Mesendoderm (in vitro differentiated cells): ENCODE results near the gene TPP1.

ENCODE experiments used
- DNase-seq: peaks from one replicate; pipeline ENCODE4 v3.0.0; 2013
- H2AK5ac ChIP-seq: 2 replicates; pipeline ENCODE4 v1.6.1; 2013; ENCODE audit warnings: low read length, inconsistent platforms
- H2BK120ac ChIP-seq: 2 replicates; pipeline ENCODE4 v1.6.1; 2013; ENCODE audit warnings: low read depth, mild to moderate bottlenecking, low read length, moderate library complexity, mixed read lengths
- H2BK15ac ChIP-seq: replicated peaks from 2 replicates; pipeline ENCODE4 v1.6.1; 2013; ENCODE audit warnings: low read depth, mild to moderate bottlenecking, moderate library complexity
- H2BK5ac ChIP-seq: 2 replicates; pipeline ENCODE4 v1.6.1; 2013; ENCODE audit warnings: low read length, inconsistent platforms
- H3K18ac ChIP-seq: 2 replicates; pipeline ENCODE4 v1.6.1; 2013; ENCODE audit warnings: mild to moderate bottlenecking, low read length, mixed read lengths
- H3K23ac ChIP-seq: one replicate; pipeline ENCODE4 v1.6.1; 2013; ENCODE audit warnings: low read length
- H3K27ac ChIP-seq: 2 replicates; pipeline ENCODE4 v1.5.1; 2013; ENCODE audit warnings: low read depth, mild to moderate bottlenecking, inconsistent platforms, low read length, moderate library complexity
- H3K27me3 ChIP-seq: 2 replicates; pipeline ENCODE4 v1.6.1; 2013; ENCODE audit warnings: low read length, control low read depth, mild to moderate bottlenecking, inconsistent platforms; ENCODE audit not compliant: insufficient read depth, poor library complexity
- H3K36me3 ChIP-seq: 2 replicates; pipeline ENCODE4 v1.6.1; 2013; ENCODE audit warnings: low read length, inconsistent platforms; ENCODE audit not compliant: control insufficient read depth, insufficient read depth
- H3K4ac ChIP-seq: one replicate; pipeline ENCODE4 v1.6.1; 2013; ENCODE audit warnings: low read depth, mild to moderate bottlenecking, low read length, moderate library complexity
- H3K4me1 ChIP-seq: 2 replicates; pipeline ENCODE4 v1.6.1; 2013; ENCODE audit warnings: low read depth, low read length, inconsistent platforms; ENCODE audit not compliant: control insufficient read depth
- H3K4me2 ChIP-seq: 2 replicates; pipeline ENCODE4 v1.6.1; 2013; ENCODE audit warnings: low read length
- H3K4me3 ChIP-seq: 2 replicates; pipeline ENCODE4 v1.5.1; 2013; ENCODE audit warnings: mild to moderate bottlenecking, low read length
- H3K56ac ChIP-seq: one replicate; pipeline ENCODE4 v1.6.1; 2013; ENCODE audit warnings: low read length
- H3K79me1 ChIP-seq: 2 replicates; pipeline ENCODE4 v1.6.1; 2013; ENCODE audit warnings: low read length, inconsistent platforms
- H3K79me2 ChIP-seq: 2 replicates; pipeline ENCODE4 v1.6.1; 2013; ENCODE audit warnings: mild to moderate bottlenecking, low read length; ENCODE audit not compliant: control insufficient read depth, insufficient read depth
- H3K9ac ChIP-seq: 2 replicates; pipeline ENCODE4 v1.6.1; 2013; ENCODE audit warnings: low read length, inconsistent platforms
- H4K5ac ChIP-seq: one replicate; pipeline ENCODE4 v1.6.1; 2013; ENCODE audit warnings: low read length
- H4K8ac ChIP-seq: one replicate; pipeline ENCODE4 v1.6.1; 2013; ENCODE audit warnings: low read depth, mild to moderate bottlenecking, control low read depth, low read length, moderate library complexity
- WGBS: extraction: QIAGEN DNeasy Blood & Tissue Kit; methylation state at CpG from one replicate; pipeline ENCODE4 v1.1.7; 2013; ENCODE audit warnings: low lambda C conversion rate, missing lambda C conversion rate; ENCODE audit not compliant: insufficient coverage; ENCODE audit errors: extremely low coverage; 5-methylcytosine and 5-hydroxymethylcytosine counted together

Gene TPP1

GRCh38 chr11:6588018-6588417 is 31.2 kb downstream of the TPP1 start:
- no peak overlapping the region for H2AK5ac ChIP-seq
- H3K56ac ChIP-seq, result no peak overlapping the region
- H3K4me2 ChIP-seq, result no peak overlapping the region
- H3K4me1 ChIP-seq, result no peaks in the 10 kb centered on the region
- no CpG with 5 or more reads among the region's 1 CpG for WGBS
- no peak overlapping the region for H3K27ac ChIP-seq
- H2BK120ac ChIP-seq, result no peak overlapping the region
- no peak for DNase-seq
- no peak overlapping the region for H2BK15ac ChIP-seq
- H3K27me3 ChIP-seq, result no peaks in the 10 kb centered on the region
- H4K5ac ChIP-seq, result no peak overlapping the region
- no peak overlapping the region for H3K18ac ChIP-seq
- H3K23ac ChIP-seq, result no peak overlapping the region
- no peak overlapping the region for H2BK5ac ChIP-seq
- no peak overlapping the region for H3K9ac ChIP-seq
- H3K4me3 ChIP-seq, result no peak overlapping the region
- no peak overlapping the region for H4K8ac ChIP-seq
- H3K79me1 ChIP-seq, result no peaks in the 10 kb centered on the region
- no peak overlapping the region for H3K4ac ChIP-seq
- no peaks in the 10 kb centered on the region for H3K36me3 ChIP-seq
- no peaks in the 10 kb centered on the region for H3K79me2 ChIP-seq

DNA sequence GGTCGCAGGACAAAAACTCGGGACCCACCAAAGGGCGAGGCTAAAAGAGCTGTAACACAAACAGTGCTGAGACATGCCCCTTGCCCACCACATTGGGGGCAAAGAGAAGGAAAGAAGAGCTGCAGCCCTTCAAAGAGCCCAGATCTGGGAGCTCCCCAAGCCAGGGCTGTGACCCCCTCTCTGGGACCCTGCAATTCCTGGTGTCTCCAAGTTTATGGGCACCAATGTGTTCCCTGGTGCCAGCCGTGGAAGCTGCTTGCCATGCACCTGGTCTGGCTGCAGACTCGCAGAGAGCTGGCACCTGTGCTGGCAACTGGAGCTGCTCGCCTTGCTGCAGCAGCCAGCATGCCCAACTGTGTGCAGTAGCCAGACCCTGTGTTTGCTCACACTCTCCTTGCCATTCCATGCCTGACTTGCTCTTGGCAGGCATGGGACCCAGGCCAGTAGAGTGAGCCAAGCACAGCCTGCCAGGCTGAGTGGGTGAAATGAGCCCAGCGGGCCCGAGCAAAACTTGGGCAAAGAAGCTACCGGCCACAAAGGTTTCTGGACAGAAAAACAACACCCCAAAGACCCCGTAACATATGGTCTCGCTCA is 31.8 kb downstream of the TPP1 start:
- Histone ChIP-seq H3K27ac (no peak overlapping the region), H3K18ac (no peak overlapping the region), H3K4me1 (no peaks in the 10 kb centered on the region), H3K9ac (no peak overlapping the region), H3K79me2 (no peaks in the 10 kb centered on the region), H3K56ac (no peak overlapping the region), H2AK5ac (no peak overlapping the region), H3K4me2 (no peak overlapping the region), H4K5ac (no peak overlapping the region), H3K4ac (no peak overlapping the region), H4K8ac (no peak overlapping the region), H2BK120ac (no peak overlapping the region), H3K36me3 (no peaks in the 10 kb centered on the region), H3K27me3 (no peaks in the 10 kb centered on the region), H3K23ac (no peak overlapping the region), H3K4me3 (no peak overlapping the region), H2BK5ac (no peak overlapping the region), H2BK15ac (no peak overlapping the region), H3K79me1 (no peaks in the 10 kb centered on the region)
- no peak for DNase-seq
- WGBS, result no CpG with 5 or more reads among the region's 11 CpGs

DNA sequence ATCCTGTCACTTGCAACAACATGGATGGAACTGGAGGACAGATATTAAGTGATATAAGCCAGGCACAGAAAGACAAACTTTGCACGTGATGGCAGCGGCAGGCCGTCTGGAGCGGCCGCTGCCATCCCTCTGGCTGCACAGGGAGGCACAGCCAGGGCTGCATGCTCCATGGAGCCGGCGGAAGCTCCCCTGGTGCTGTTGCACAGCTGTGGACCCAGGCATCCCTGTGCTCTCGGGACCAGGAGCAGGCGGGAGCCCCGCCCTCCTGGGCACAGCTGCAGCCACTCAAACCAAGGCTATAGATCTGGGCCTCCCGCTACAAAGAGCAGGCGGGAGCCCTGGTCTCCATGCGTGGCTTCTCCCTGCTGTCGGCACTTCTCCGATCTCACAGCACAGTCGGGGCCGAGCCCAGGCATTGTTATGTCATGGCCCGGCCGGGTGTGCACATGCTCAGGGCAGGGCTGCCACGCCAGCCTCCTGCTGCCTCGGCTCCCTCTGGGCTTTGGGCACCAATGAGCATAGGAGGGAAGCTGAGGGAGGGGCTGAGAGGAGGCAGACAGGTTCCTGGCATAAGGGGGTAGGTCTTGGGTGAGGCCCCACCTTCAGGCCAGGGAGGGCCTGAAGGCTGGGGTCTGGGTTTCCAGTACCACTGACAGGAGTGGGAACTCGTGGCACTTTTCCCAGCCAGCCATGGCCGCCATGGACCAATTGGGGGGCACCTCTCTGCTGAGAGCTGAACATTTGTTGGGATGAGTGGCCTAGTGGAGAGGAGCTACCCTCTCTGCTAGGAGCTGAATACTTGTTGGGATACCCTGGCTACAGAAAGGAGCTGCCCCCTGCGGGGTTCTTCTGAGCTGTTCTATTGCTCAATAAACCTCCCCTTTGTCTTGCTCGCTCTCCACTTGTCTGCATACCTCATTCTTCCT is 32.5 kb downstream of the TPP1 start:
- H3K79me1 ChIP-seq, result no peaks in the 10 kb centered on the region
- H3K4ac ChIP-seq, result no peak overlapping the region
- no peak overlapping the region for H3K9ac ChIP-seq
- H3K56ac ChIP-seq, result no peak overlapping the region
- DNase-seq, result no peak
- no peak overlapping the region for H4K5ac ChIP-seq
- H3K27ac ChIP-seq, result no peak overlapping the region
- H2BK120ac ChIP-seq, result no peak overlapping the region
- H3K4me2 ChIP-seq, result no peak overlapping the region
- no peaks in the 10 kb centered on the region for H3K36me3 ChIP-seq
- no peak overlapping the region for H3K18ac ChIP-seq
- H3K4me1 ChIP-seq, result no peaks in the 10 kb centered on the region
- WGBS, result no CpG with 5 or more reads among the region's 25 CpGs
- no peak overlapping the region for H3K4me3 ChIP-seq
- H2BK15ac ChIP-seq, result no peak overlapping the region
- no peak overlapping the region for H2BK5ac ChIP-seq
- no peaks in the 10 kb centered on the region for H3K27me3 ChIP-seq
- H3K23ac ChIP-seq, result no peak overlapping the region
- no peak overlapping the region for H4K8ac ChIP-seq
- H3K79me2 ChIP-seq, result no peaks in the 10 kb centered on the region
- no peak overlapping the region for H2AK5ac ChIP-seq

- Histone ChIP-seq H2BK5ac (no peak overlapping the region), H3K23ac (no peak overlapping the region), H3K9ac (no peak overlapping the region), H3K36me3 (no peaks in the 10 kb centered on the region), H3K4me2 (no peak overlapping the region), H3K18ac (no peak overlapping the region), H2BK15ac (no peak overlapping the region), H3K4ac (no peak overlapping the region), H3K4me1 (no peaks in the 10 kb centered on the region), H3K27me3 (no peaks in the 10 kb centered on the region), H2AK5ac (no peak overlapping the region), H4K8ac (no peak overlapping the region), H3K56ac (no peak overlapping the region), H3K79me1 (no peaks in the 10 kb centered on the region), H4K5ac (no peak overlapping the region), H3K27ac (no peak overlapping the region), H3K79me2 (no peaks in the 10 kb centered on the region), H2BK120ac (no peak overlapping the region), H3K4me3 (no peak overlapping the region)
- DNase-seq, result no peak
- no CpG with 5 or more reads among the region's 4 CpGs for WGBS
Measured at GRCh38 chr11:6584528-6584927, 34.7 kb downstream of the TPP1 start.

DNA sequence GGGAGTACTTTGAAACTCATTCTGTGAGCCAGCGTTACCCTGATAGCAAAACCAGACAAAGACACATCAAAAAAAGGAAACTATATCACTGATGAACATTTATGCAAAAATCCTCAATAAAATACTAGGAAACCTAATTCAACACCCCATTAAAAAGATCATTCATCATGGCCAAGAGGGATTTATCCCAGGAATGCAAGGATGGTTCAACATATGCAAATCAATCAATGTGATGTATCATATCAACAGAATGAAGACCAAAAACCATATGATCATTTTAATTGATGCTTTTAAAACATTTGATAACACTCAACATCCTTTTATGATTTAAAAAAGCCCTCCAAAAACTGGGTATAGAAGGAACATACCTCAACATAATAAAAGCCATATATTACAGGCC is 35.6 kb downstream of the TPP1 start:
- H3K9ac ChIP-seq, result no peak overlapping the region
- no peak overlapping the region for H2BK120ac ChIP-seq
- no peak overlapping the region for H2AK5ac ChIP-seq
- H2BK5ac ChIP-seq, result no peak overlapping the region
- DNase-seq, result no peak
- H3K18ac ChIP-seq, result no peak overlapping the region
- no peak overlapping the region for H3K23ac ChIP-seq
- H3K4me3 ChIP-seq, result no peak overlapping the region
- no peaks in the 10 kb centered on the region for H3K79me2 ChIP-seq
- H3K4me1 ChIP-seq, result no peaks in the 10 kb centered on the region
- H2BK15ac ChIP-seq, result no peak overlapping the region
- no peak overlapping the region for H3K56ac ChIP-seq
- no peaks in the 10 kb centered on the region for H3K79me1 ChIP-seq
- H4K5ac ChIP-seq, result no peak overlapping the region
- no peak overlapping the region for H3K27ac ChIP-seq
- no peaks in the 10 kb centered on the region for H3K36me3 ChIP-seq
- WGBS, result no CpG with 5 or more reads among the region's 1 CpG
- no peak overlapping the region for H3K4me2 ChIP-seq
- no peaks in the 10 kb centered on the region for H3K27me3 ChIP-seq
- no peak overlapping the region for H3K4ac ChIP-seq
- no peak overlapping the region for H4K8ac ChIP-seq
